Stimulated activated CD4-positive, alpha-beta T cell treated with anti-CD3 and anti-CD28 coated beads, Interleukin-2, amount 100 ng/mL, for 48 hours (primary cell): ENCODE measurements around the gene NPHP1.
"Not testable (repeated sequence)": the region's sequence is repeated elsewhere in the genome, so short reads cannot be mapped to it uniquely, and the experiment has no call there.

Experiments used
- DNase-seq, 2 donors: peaks; one replicate each; pipeline ENCODE4 v3.0.0-alpha.2; 2020

The NPHP1 gene

GRCh38 chr2:110101901-110102803, 102.7 kb downstream of the NPHP1 start:
- no peak for DNase-seq

- DNase-seq = no peak
Observed at GRCh38 chr2:110101280-110101844, 103.5 kb downstream of the NPHP1 start.

- DNase-seq = not testable (repeated sequence)
Observed at GRCh38 chr2:110100880-110101279, 103.9 kb downstream of the NPHP1 start.

- no peak for DNase-seq
Observed at GRCh38 chr2:110100480-110100879, 104.3 kb downstream of the NPHP1 start.

GRCh38 chr2:110099471-110100225, 105.2 kb downstream of the NPHP1 start:
- no peak for DNase-seq

- DNase-seq = no peak
Observed at GRCh38 chr2:110099038-110099425, 105.8 kb downstream of the NPHP1 start.

- no peak for DNase-seq
Observed at GRCh38 chr2:110097506-110098220, 107.2 kb downstream of the NPHP1 start.

- no peak for DNase-seq
Observed at GRCh38 chr2:110095994-110096633, 108.7 kb downstream of the NPHP1 start.

GRCh38 chr2:110094884-110095534, 109.8 kb downstream of the NPHP1 start:
- not testable (repeated sequence) for DNase-seq

GRCh38 chr2:110093924-110094323, 110.9 kb downstream of the NPHP1 start:
- not testable (repeated sequence) for DNase-seq

GRCh38 chr2:110090164-110090563, 114.6 kb downstream of the NPHP1 start:
- not testable (repeated sequence) for DNase-seq

- not testable (repeated sequence) for DNase-seq
Observed at GRCh38 chr2:110083757-110084156, 121.1 kb downstream of the NPHP1 start.

GRCh38 chr2:110083162-110083561, 121.7 kb downstream of the NPHP1 start:
- DNase-seq = not testable (repeated sequence)

GRCh38 chr2:110078104-110078503, 126.7 kb downstream of the NPHP1 start:
- DNase-seq = not testable (repeated sequence)

- DNase-seq = not testable (repeated sequence)
Observed at GRCh38 chr2:110075896-110076295, 128.9 kb downstream of the NPHP1 start.
